SK-N-SH (cell line): ENCODE results near the gene CCDC178. TPM values are rescaled to one million over a fixed set of nuclear protein-coding genes. Genes with fewer than 3 reads are reported as not detected.

Source experiments
- CTCF ChIA-PET: fragments of 300-600, 350-600 bp; formaldehyde crosslinking; extraction: SDS; loops from one replicate; lab custom pipeline; 2021; lab: Yijun Ruan, JAX
- POLR2A ChIA-PET: fragments of 350-600 bp; sonication (Branson Sonifier 250); formaldehyde crosslinking; extraction: SDS; loops from one replicate; lab custom pipeline; 2020; ENCODE audit warnings: antibody characterized with exemption, inconsistent platforms; lab: Yijun Ruan, JAX
- DNase-seq: peaks from one replicate; pipeline ENCODE4 v3.0.0; 2012
- H2AFZ ChIP-seq: fragments of 200-600 bp; sonication (generic); 2 replicates; pipeline ENCODE4 v1.8.1; 2016; ENCODE audit warnings: antibody characterized with exemption, mild to moderate bottlenecking, low read depth
- H3F3A ChIP-seq: fragments of 200-600 bp; sonication (generic); replicated peaks from 2 replicates; pipeline ENCODE3; 2016; ENCODE audit warnings: antibody characterized with exemption, mild to moderate bottlenecking; ENCODE audit not compliant: insufficient read depth
- H3K27ac ChIP-seq, 2 experiments: fragments of 200-500 bp in 1 of 2; fragments of 200-600 bp in 1 of 2; sonication (Bioruptor generic) in 1 of 2; sonication (generic), shearing (Covaris generic) in 1 of 2; 2 replicates each; pipeline versions ENCODE4 v1.5.1 to v1.6.1; 2014 to 2016; ENCODE audit warnings: low read depth in 2 of 2, inconsistent platforms in 1 of 2, low read length in 1 of 2, mild to moderate bottlenecking in 1 of 2, mixed read lengths in 1 of 2
- H3K27me3 ChIP-seq: fragments of 200-600 bp; sonication (generic), shearing (Covaris generic); 2 replicates; pipeline ENCODE4 v1.6.1; 2016; ENCODE audit warnings: mixed run types; ENCODE audit not compliant: insufficient read depth
- H3K36me3 ChIP-seq, 2 experiments: fragments of 200-500 bp in 1 of 2; fragments of 200-600 bp in 1 of 2; sonication (Bioruptor generic) in 1 of 2; sonication (generic) in 1 of 2; replicated peaks in 1 of 2; 2 replicates each; pipeline versions ENCODE3 to v1.5.1; 2014 to 2016; ENCODE audit warnings: low read length in 1 of 2, mild to moderate bottlenecking in 1 of 2; ENCODE audit not compliant: insufficient read depth in 2 of 2, control insufficient read depth in 1 of 2
- H3K4me1 ChIP-seq, 2 experiments: fragments of 200-500 bp in 1 of 2; fragments of 200-600 bp in 1 of 2; sonication (Bioruptor generic) in 1 of 2; sonication (generic), shearing (Covaris generic) in 1 of 2; 2 replicates each; pipeline versions ENCODE4 v1.5.1 to v1.6.1; 2014 to 2016; ENCODE audit warnings: low read depth in 1 of 2, low read length in 1 of 2, mixed run types in 1 of 2; ENCODE audit not compliant: insufficient read depth in 2 of 2, control insufficient read depth in 1 of 2
- H3K4me2 ChIP-seq: fragments of 200-600 bp; sonication (generic), shearing (Covaris generic); 2 replicates; pipeline ENCODE4 v1.6.1; 2017; ENCODE audit warnings: mixed run types
- H3K4me3 ChIP-seq, 2 experiments: fragments of 200-500 bp in 1 of 2; fragments of 200-600 bp in 1 of 2; sonication (Bioruptor generic) in 1 of 2; sonication (generic), shearing (Covaris generic) in 1 of 2; 2 replicates each; pipeline versions ENCODE4 v1.5.1 to v1.8.1; 2014 to 2016; ENCODE audit warnings: low read depth in 2 of 2, inconsistent platforms in 1 of 2, low read length in 1 of 2, mild to moderate bottlenecking in 1 of 2, mixed read lengths in 1 of 2, moderate library complexity in 1 of 2
- H3K79me2 ChIP-seq: fragments of 200-600 bp; sonication (generic); 2 replicates; pipeline ENCODE4 v1.8.1; 2017; ENCODE audit warnings: mild to moderate bottlenecking; ENCODE audit not compliant: insufficient read depth
- H3K9ac ChIP-seq: fragments of 200-600 bp; sonication (generic); 2 replicates; pipeline ENCODE4 v1.6.1; 2017; ENCODE audit warnings: mixed run types
- H3K9me2 ChIP-seq: fragments of 200-600 bp; sonication (generic); 2 replicates; pipeline ENCODE4 v1.6.1; 2017; ENCODE audit warnings: mixed run types
- H3K9me3 ChIP-seq: fragments of 200-600 bp; sonication (generic); 2 replicates; pipeline ENCODE4 v1.6.1; 2017; ENCODE audit warnings: mixed run types, mild to moderate bottlenecking, moderate library complexity
- H4K20me1 ChIP-seq: fragments of 200-600 bp; sonication (generic); 2 replicates; pipeline ENCODE4 v1.6.1; 2017; ENCODE audit warnings: mild to moderate bottlenecking, mixed run types; ENCODE audit not compliant: insufficient read depth
- CHD2 ChIP-seq: fragments of 150-350 bp; IDR thresholded peaks from 2 replicates; pipeline ENCODE4 v1.6.1; 2018; ENCODE audit warnings: low read length; ENCODE audit not compliant: partially characterized antibody
- CTCF ChIP-seq: fragments of 200-600 bp; sonication (generic); IDR thresholded peaks from 2 replicates; pipeline ENCODE4 v1.6.1; 2017; ENCODE audit warnings: antibody characterized with exemption, mild to moderate bottlenecking, moderate library complexity
- FOXJ3 ChIP-seq: sonication (generic); formaldehyde crosslinking; IDR thresholded peaks from 2 replicates; pipeline ENCODE4 v1.5.1; 2020; ENCODE audit warnings: mild to moderate bottlenecking, missing genetic modification reagents
- MEF2A ChIP-seq: IDR thresholded peaks from 2 replicates; pipeline ENCODE4 v1.4.0; 2012; ENCODE audit warnings: low read depth, borderline replicate concordance
- NRF1 ChIP-seq: IDR thresholded peaks from 2 replicates; pipeline ENCODE4 v1.6.1; 2012; ENCODE audit warnings: low read depth, mild to moderate bottlenecking, low read length
- POLR2AphosphoS5 ChIP-seq: IDR thresholded peaks from 2 replicates; pipeline ENCODE4 v1.6.1; 2012; ENCODE audit warnings: low read depth, low read length
- RCOR1 ChIP-seq: fragments of 150-350 bp; IDR thresholded peaks from 2 replicates; pipeline ENCODE4 v1.6.1; 2017; ENCODE audit warnings: antibody characterized with exemption, low read length
- REST ChIP-seq: IDR thresholded peaks from 2 replicates; pipeline ENCODE4 v1.6.1; 2012; ENCODE audit warnings: mild to moderate bottlenecking, low read depth, low read length, moderate library complexity
- SIN3A ChIP-seq: IDR thresholded peaks from 2 replicates; pipeline ENCODE4 v1.6.1; 2012; ENCODE audit warnings: low read depth, mild to moderate bottlenecking, low read length, moderate library complexity, borderline replicate concordance
- TCF12 ChIP-seq: IDR thresholded peaks from 2 replicates; pipeline ENCODE4 v1.4.0; 2012
- USF2 ChIP-seq: fragments of 150-350 bp; IDR thresholded peaks from 2 replicates; pipeline ENCODE4 v1.6.1; 2017; ENCODE audit warnings: antibody characterized with exemption, low read length, low read depth, borderline replicate concordance
- YY1 ChIP-seq: IDR thresholded peaks from 2 replicates; pipeline ENCODE4 v1.4.0; 2012; ENCODE audit warnings: low read depth, mild to moderate bottlenecking
- WGBS: methylation state at CpG from one replicate; pipeline ENCODE4 v1.1.6; 2017; ENCODE audit warnings: low lambda C conversion rate; 5-methylcytosine and 5-hydroxymethylcytosine counted together
- polyA plus RNA-seq, 3 experiments: library from polyadenylated mRNA; depleted of rRNA; stranded (reverse); fragments of >200 nt; gene quantifications; 2 replicates each; pipeline ENCODE4 v1.2.3, GENCODE V29; 2012

CCDC178 gene
- polyA plus RNA-seq, 1 of the 3 experiments (the other 2 are of a cell fraction), result not detected

GRCh38 chr18:33444709-33445108 is 4.2 kb upstream of the CCDC178 start:
- Histone ChIP-seq H3K9me3 (no peaks in the 10 kb centered on the region), H3K9ac (no peak overlapping the region), H2AFZ (no peak overlapping the region)
- 8% methylated on average over 2 of the region's 2 CpGs for WGBS
- no peak for TF ChIP-seq MEF2A
- TF ChIP-seq USF2, result no peak
- TF ChIP-seq TCF12, result no peak
- TF ChIP-seq POLR2AphosphoS5, result no peak
- TF ChIP-seq CTCF, result no peak
- peak; percentile 34 for TF ChIP-seq CHD2
- TF ChIP-seq YY1, result no peak
- no peak for TF ChIP-seq REST
- no peak for TF ChIP-seq NRF1
- peak; percentile 50; the same call in 1 of the 2 replicates for TF ChIP-seq RCOR1
- TF ChIP-seq SIN3A, result no peak
- no peak for TF ChIP-seq FOXJ3
- TF ChIP-seq, all 33 proteins: peak for 2
- DNase-seq, result peak; percentile 54
- Histone ChIP-seq H3K4me3 (no peak overlapping the region), H4K20me1 (0 out of 2 replicates have a peak, but pooled peaks cover 1% of the 10 kb centered on the region), H3K9me2 (no peaks in the 10 kb centered on the region), H3K36me3 (no peaks in the 10 kb centered on the region), H3K4me2 (no peak overlapping the region), H3F3A (no peaks in the 10 kb centered on the region), H3K4me1 (peaks cover 0 to 2% of the 10 kb centered on the region in 2 experiments; a peak in 2 of 4 replicates), H3K27me3 (peaks cover 13% of the 10 kb centered on the region; the same call in 1 of the 2 replicates), H3K27ac (no peak overlapping the region), H3K79me2 (no peaks in the 10 kb centered on the region)
- ChIA-PET CTCF (interaction anchor here (2.5 kb wide), 1 partner anchor 213 kb away, joined by 10 read pairs; no protein-coding TSS in a partner anchor), POLR2A (no interaction called here)
